HG02678 (cell line): ENCODE measurements around the gene CNPPD1.

ENCODE experiments used
- ATAC-seq: cut with Tn5 transposase; IDR thresholded peaks from one replicate; pipeline ENCODE4 v1.9.1; 2021; ENCODE audit warnings: mild to moderate bottlenecking, moderate library complexity; ENCODE audit not compliant: unreplicated experiment

Gene CNPPD1

DNA sequence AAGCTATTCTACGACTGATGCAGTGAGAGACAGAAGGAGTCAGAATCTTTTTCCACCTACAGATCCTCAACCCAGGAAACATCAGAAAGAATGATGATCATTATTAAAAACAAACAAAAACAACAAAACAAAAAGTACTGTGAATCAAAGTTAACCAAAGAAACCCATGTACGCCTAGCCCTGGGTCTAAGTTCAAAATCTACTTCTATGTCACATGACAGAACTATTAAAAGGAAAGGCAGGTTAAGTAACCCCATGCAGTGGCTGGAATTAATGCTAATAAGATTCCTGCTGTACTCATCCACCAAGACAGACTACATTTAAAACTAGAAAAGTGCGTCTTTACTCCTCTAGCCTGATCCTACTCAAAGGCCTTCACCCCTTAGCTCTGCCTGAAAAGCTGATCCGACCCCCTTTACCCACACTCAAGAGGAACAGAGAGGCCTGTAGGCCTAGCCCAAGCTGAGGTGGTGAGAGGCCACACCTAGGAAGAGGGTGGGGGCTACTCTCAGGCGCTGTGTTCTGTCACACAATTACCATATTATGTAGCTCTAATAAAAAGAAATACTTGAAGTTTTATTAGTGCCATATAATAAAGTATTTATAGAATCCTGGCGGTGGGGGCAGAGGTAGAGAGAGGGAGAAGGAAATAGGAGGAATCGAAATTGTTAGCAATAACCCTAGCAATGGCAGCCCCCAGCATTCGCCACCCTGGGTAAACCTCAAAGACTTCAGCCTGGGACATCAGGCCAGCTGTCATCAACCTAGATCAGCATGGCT, 53.2 kb downstream of the CNPPD1 start:
- ATAC-seq: no peak

DNA sequence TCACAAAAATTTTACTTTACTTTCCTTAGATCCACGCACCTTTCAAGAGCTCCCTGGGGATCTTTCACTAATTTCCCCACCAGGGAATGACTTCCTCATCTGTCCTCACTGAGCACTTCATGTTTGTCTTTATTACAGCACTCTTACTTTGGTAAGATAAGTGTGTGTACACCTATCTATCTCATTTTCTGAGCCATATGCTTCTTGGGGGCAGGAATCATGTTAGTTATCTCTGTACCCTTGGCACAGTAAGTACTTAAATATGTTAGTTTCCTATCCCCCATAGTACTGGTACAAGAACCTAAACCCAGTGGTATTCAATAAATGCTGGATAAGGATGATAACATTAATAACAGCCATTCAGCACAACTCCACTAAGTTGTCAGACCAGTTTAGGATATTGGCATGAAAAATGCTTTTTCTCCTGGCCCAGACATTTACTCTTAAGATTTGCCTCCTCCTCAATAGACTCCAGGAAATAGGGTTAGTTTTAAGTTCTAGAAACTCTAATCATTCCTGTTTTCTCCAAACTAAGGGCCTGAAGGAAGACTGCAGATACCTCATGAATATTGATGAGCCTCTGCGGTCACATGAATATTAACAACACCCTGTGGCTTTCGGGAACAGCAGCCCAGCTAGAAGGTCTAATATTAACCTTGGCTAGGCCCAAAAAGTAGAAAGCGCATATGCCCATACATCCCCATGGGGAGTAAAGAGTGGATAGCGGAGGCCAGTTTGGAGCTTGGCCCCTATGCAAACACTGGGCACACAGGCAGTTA, 54.3 kb downstream of the CNPPD1 start:
- ATAC-seq: no peak
